Anterior cingulate cortex (tissue), 58 donors: ENCODE data around the gene LMCD1.

Source experiments
- DNase-seq, 58 donors: peaks; one replicate each; lab custom pipeline; 2025; lab: John Stamatoyannopoulos, UW

Gene LMCD1

DNA sequence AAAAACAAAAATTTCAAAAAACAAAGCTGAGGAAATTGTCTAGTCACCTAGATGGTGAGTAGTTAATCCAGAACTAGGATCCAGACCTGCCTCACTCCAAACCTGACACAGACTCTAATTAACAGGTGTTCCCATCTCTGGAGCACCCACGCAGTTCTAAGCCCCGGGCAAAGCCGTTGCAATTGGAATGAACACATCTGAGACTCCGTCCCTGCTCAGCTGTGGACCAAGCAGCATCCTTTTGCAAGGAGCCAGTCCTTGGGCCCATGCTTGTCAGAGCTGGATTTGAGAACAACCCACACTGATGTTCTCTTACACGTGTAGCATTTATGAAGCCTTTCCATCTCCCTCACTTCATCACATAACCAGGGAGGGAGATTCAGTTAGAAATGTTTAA lies 54.8 kb downstream of the LMCD1 start:
- DNase-seq: no peak

DNA sequence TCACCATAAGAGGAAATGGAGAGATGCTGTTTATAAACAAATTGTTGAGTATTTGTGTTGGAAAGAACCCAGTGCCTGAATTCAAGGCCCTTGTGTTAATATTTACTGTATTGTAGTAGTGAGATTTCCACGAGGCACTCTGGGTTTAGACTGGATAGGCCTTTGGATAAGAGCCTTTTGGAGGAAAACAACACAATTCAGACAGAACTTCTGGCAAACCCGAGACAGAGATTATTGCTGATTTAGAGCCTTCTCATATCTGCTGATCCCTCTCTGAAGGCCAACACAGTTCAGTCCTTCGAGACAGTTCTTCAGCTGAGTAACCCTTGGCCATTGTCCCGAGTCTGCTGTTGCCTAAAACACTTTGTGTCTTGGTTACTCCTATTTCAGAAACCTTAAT lies 55.7 kb downstream of the LMCD1 start:
- no peak for DNase-seq

DNA sequence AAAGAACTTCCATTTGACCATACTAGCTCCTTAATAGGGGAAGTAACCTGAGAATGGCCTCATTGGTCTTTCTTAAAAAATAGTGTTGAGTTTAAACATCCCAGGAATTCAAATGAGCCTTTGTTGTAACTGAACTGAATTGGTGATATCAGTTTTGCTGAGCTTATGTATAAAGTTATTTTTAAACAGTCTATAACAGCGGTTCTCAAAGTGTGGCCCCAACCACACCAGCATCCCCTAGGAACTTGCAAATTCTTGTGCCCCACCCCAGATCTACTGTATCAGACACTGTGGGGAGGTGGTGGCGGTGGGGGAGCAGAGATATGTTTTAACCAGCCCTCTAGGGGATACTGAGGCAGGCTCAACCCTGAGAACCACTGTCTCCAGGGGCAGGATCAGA lies 57.0 kb downstream of the LMCD1 start:
- DNase-seq: no peak

DNA sequence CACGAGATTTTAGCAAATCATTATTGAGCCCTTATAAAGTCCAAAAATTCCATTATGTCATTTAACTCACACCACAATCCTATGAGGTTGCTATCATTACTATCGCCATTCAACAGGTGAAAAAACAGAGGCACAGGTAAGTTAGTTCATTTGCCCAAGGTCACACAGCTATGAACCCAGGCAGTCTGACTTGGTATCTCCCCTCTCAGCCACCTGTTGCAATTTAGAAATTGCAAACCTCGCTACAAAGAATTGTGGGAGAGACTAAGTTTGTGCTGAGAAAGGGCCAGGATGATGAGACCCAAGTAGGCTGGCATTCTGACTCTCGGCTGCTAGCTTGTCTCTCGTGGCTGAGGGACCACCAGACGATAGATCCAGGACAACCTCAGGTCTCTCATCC lies 57.7 kb downstream of the LMCD1 start:
- no peak for DNase-seq

DNA sequence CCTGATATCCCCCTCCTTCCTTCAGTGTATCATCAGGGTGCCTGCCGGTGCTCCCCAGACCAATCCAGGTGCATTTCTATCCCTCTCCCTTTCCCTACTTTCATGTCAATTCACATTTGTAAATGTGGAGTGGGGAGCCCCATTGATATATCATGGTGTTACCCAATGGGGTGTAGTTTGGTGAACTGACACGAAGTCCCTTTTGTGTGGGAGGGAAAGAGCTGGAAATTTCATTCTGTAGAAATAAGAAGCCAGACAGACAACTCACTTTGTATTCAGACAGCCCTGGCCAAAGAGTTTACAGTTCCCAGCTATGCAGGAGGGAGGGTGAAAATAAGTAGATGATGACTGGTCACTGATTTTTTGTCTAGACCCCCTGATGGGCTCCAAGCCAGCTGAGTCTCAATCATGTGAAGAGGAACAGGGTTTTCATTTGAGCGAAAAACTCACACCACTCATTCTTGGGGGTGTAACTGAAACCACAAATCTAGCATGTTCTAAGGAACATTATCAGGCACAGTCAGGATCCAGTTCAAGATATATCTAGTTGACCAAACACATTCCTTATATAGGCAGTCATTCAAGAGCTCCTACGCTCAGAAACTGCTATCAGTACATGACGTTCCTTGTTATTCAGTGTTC lies 58.9 kb downstream of the LMCD1 start:
- DNase-seq: no peak

DNA sequence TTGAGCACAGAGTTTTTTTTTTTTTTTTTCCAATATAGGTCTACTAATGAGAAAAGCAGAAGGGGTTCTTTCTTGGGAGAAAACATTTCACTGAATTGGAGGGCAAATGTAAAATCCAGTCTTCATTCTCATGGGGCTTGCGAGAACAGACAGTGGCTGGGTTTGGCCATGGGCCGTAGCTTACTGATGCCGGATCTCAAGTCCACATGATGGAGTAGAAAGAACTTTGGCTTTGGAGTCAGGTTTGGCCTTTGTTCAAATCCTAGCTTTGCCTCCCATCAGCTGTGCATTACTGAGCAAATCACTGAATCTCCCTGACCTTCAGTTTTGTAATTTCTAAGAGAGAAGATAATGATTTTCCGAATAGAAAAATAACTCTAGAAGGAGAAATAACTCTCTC lies 59.7 kb downstream of the LMCD1 start:
- DNase-seq: no peak

DNA sequence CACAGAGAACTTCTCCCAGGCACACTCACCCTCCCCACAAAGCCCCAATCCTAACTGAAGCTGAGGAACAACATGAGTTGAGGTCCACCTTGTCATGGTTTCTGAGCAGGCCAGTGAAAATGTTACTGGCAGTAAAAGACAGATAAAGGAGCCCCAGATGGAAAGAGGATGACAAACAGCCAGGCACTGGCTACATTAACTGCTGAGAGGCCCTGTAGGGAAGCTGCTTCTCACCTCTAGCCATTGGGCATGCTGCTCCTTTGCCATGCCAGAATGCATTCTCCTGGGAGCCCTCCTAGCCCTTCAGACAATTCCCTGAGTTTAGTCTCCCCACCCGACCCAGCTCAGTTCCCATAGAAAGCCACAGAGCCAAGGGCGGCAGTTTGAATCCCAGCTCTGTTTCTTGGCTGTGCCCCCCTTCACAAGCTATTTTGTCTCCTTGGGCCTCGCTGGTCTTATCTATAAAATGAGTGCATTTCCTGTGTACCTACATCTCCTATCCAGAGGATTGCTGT lies 60.5 kb downstream of the LMCD1 start:
- no peak for DNase-seq

DNA sequence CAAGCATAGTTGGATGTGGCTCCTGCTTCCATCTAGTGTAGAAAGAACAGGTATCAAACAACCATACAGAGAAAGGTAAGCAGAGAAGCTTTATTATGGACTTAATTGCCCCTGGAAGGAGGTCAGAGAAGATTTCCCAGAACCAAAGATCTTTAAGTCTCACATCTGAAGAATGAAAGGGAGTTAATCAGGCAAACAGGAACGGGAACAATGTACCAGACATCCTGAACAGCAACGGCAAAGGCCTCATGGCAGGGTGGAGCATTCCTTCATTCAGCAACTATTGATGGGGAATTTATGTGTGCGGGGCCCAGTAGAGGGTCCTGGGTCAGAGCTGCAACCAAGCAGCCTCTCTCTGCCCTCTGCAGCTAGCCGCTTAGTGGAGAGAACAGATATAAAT lies 61.5 kb downstream of the LMCD1 start:
- no peak for DNase-seq

DNA sequence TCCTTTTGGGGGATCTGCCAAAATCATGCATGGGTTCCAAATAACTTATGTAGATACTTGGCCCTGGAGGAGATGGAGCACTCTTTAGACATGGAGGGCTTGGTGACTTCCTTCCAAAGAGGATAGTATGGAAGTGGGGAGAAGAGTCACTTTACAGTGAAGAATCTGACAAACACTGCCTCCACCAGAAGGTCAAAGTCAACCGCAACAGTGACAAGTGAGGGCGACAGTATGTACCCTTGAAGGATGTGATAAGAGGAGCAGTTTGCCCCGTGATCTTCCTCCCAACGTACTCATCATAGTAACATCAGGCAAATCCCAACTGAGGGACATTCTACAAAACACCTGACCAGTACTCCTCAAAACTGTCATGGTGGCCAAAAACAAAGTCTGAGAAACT lies 62.0 kb downstream of the LMCD1 start:
- no peak for DNase-seq

DNA sequence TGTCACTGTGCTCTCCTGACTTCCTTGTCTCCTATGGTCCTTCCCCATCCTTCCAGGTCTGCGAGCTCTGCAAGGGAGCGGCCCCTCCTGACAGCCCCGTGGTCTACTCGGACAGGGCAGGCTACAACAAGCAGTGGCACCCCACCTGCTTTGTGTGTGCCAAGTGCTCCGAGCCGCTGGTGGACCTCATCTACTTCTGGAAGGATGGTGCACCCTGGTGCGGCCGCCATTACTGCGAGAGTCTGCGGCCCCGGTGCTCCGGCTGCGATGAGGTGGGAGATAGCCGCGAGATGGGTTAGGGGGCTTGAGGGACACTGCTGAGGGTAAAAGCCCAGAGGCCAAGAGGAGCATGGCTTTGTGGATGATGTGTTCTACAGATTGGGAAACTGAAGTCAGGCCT lies 63.8 kb downstream of the LMCD1 start:
- DNase-seq: no peak

DNA sequence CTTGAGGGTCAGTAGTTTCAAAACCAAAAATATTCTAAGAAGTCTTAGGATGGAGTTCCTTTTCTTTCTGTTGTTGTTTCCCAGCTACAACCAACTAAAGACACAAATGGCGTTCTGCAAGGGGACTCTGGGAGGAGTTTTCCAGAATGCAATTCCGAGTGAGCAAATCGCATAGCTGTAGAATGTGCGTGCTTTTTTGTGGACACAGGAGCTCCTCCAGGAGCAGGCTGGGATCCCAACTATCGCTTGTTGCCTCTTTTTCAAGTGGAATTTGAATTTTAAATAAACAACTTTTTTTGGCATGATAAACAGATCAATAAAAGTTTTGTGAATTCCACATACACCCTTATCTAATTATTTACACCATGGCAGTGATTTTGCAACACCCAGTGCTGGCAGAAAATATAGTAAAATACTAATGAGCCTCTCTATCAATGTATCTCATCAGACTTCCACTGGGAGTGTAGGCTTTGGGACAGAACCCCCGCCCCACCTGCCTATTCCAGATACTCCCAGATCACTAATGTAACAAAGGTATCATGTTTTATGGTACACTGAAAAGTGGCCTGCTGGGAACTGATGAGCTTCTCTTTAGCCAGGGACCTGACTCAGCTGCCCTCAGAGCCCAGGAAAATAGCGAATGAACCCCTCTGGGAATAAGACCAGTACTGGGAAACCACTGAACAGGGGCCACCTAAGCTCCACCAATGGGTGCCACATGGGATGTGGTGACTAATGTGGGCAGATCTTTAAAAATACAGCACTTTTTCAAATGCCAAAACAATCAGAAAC lies 66.4 kb downstream of the LMCD1 start:
- DNase-seq: no peak

DNA sequence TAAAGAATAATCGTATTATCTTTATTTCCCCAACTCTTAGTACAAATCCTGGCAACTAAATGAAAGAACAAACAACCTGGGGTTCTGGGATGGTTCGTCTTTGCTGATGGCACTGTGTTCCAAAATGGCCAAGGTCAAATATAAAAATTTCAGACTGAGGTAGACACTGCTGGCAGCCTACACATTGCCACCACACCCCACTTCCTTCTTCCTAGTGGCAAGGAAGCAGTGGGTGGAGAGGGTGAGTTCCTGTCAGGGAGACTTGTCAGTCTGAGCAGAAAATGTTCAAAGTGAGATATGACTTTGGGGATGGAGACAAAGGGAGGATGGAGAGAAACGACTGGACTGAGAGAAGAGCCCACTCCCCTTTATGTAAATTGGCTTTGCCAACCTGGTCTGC lies 69.6 kb downstream of the LMCD1 start:
- no peak for DNase-seq

DNA sequence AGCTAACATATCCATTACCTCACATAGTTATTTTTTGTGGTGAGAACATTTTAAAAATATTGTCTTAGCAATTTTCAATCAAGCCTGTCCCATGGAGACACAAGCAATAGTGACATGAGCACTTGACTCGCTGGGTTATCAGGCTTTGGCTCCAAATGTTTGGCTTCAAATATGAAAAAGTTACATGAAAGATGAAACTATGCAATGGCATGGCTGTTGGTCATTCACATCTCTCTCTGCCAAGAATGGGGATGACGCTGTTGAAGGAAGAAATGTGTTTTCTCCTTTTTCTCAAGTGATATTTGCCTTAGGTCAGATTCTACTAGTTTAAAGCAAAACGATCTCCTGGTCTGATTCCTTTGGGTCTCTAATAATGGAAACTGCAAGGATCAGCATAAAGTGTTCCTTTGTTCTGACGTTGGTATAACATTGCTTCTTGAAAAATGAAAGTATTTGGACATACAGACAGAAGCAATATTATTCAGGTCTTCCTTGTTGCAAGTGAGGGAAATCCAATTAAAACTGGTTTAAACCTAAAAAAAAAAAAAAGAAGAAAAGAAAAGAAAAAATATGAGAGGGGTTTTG lies 71.8 kb downstream of the LMCD1 start:
- no peak for DNase-seq

DNA sequence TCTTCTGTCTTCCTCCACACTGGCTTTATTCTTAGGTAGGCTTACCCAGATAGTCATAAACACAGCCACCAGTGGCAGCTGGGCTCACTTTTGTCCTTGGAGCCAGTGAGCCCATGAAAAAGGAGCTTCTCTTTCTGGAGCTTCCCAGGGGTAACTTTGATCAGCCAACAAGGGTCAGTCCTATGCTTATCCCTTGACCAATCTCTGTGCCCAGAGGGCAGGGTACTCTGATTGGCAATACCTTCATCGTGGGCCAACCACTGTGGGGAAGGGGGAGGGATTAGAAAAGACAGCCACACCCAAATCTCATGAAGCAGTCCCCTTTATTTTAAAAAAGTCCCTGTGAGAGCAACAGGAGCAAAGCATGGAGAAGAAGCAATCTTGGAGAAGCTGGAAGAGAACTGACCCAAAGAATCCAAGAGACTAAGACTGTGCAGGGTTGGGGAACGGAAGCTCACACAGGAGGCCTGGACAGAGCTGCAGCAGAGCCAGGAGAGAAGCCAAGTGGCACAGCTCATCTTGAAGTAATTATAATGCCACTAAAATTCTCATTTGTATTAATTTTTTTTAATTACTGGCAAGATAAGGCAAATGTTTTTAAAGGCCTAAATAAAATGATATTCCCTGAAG lies 72.5 kb downstream of the LMCD1 start:
- no peak for DNase-seq

DNA sequence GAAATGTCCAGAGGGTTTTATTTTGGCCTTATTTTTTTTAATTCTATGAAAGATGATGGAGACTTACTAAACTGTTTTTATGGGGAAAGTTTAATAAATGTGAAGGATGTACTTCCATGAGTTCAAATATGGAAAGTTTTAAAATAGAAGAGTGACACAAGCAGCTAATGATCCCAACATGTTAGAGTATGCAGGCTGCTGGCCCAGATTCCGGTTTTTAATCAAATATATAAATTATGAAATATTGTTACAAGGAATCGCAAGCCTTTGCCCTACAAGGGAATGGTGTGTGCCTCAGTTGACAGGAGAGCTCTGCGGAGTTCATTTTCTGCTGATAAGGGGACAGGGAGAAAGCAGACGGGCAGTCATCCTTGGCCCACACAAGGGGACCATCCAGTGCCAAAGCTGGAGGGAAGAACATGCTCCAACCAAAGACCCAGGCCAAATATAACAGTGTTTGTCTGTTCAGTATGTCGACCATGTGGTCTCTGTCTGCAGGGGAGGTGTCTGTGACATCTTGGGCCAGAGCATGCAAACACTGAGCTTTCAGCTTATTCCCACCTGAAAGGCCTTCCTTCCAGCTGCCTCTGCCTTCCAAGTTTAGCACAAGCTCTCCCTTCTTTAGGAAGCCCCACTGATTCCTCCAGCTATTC lies 73.2 kb downstream of the LMCD1 start:
- no peak for DNase-seq

DNA sequence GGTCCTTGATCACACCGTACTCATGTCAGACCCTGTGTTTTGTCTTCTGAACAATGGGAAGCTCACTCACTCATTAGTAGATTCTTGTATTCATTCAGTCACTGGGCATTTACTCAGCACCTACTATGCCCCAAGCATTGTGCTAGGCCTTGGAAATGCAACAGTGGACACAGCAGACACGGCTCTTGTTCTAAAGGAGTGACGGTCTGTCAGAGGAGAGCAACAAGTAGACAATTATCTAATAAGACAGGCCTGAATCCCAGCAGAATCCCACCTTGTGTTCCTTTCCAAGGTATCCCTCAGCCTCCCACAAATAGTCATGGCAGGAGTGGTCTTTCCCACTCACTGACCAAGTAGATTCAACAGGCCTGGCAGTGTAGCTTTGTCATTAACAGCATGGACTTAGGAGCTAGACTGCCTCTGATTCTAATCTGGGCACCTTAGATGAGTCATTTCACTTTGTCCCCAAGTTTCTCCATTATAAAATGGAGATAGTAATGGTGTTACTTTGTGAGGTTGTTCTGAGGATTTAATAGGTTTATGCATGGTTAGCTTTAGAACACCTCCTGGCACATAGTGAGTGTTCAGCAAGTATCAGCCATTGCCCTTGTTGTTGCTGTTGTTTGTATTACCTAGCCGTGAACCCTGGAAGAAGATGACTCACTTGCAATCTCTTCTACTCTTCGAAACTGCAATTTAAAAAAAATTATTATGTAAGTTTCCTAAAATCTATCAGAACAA lies 73.9 kb downstream of the LMCD1 start:
- no peak for DNase-seq

DNA sequence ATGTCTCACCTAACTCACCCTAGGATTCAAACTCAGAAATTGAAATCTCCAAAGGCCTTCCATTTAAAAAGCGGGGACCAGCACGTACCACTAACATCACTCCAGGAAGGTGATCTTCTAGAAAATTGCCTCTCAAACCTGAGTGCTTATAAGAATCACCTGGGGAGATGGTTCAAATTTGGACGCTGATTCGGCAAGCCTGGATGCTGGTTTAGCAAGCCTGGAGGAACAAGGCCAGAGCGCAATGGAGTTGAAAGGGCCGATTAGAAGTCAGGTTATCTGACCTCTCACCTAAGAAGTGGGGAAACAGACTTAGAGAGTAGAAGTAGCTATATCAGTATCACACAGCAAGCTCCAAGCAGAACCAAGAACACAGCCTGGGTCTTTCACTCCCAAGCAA lies 74.8 kb downstream of the LMCD1 start:
- DNase-seq: no peak

DNA sequence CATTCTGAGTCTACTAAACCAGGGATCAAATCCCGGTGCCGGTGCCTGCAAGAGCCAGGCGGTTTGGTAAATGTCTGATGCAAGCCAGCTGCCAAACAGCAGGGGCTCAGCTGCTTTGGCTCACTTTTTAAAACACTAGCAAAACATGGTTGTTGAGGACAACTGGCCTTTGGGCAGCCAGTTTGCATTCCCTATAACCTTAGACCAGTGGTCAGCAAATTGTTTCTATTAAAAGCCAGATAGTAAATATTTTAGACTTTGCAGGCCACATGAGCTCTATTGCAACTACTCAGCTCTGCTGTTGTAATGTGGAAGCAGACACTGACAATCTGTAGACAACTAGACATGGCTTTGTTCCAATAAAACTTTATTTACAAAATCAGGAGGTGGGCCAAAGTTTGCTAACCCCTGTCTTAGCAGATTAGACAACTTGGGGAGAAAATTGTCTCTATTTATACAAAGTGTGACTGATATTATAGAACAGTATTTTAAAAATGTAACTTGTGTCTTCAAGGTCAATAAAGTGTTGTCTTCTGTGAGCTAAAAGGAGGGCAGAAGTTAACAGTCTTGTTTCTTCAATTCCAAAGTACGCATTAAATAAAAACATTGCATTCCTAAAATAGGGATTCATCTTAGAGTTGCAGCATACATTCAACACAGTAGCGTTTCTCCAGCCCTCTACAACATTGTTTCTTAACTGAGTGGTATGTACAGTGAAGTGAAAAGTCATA lies 75.4 kb downstream of the LMCD1 start:
- no peak for DNase-seq

DNA sequence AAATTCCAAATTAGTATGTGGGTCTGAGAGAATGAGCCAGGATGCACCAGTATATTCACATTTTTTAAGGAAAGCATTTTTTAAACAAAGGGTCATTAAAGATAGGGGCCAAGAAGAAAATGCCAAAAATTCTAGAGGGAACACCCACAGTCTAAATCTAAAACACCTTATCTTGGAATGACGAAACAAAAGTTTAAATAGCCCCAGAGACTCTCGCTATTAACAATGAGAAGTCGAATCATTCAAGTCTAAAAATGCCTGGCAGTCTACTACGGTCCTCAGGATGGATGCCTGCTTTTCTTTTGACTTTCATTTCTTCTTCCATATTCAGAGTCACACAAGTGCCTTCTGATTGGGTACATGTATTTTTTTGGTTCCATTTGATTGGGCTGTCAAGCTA lies 76.7 kb downstream of the LMCD1 start:
- DNase-seq: no peak
